Activated naive CD4-positive, alpha-beta T cell treated with anti-CD3 and anti-CD28 coated beads, Interleukin-2, amount 50 U/mL, for 72 hours (primary cell): ENCODE measurements around the gene KRTAP6-2. TPM values are rescaled to one million over a fixed set of nuclear protein-coding genes. Genes with fewer than 3 reads are reported as not detected.

Experiments
- ATAC-seq, 2 donors: fragments of 150-1000 bp; cut with Tn5 transposase; 2 replicates each; pipeline ENCODE4 v1.10.0; 2021; ENCODE audit warnings: mild to moderate bottlenecking in 2 of 2, moderate library complexity in 2 of 2
- DNase-seq, 2 donors: peaks; one replicate each; pipeline ENCODE4 v3.0.0; 2021 to 2022; ENCODE audit warnings: low spot score in 2 of 2
- H3K27ac Mint-ChIP-seq, 2 donors: one replicate each; pipeline ENCODE4 v1.8.0; 2022; ENCODE audit warnings: mild to moderate bottlenecking in 2 of 2, mixed read lengths in 2 of 2
- H3K36me3 Mint-ChIP-seq, 2 donors: one replicate each; pipeline ENCODE4 v1.8.0; 2022; ENCODE audit warnings: mixed read lengths in 2 of 2
- H3K9me3 Mint-ChIP-seq, 2 donors: one replicate each; pipeline ENCODE4 v1.8.0; 2022; ENCODE audit warnings: mixed read lengths in 2 of 2
- total RNA-seq, 2 donors: library from RNA; stranded (reverse); gene quantifications; one replicate each; pipeline ENCODE4 v1.2.3, GENCODE V29; 2022

KRTAP6-2 gene
- total RNA-seq = not detected

- no peak for ATAC-seq
- no peak for DNase-seq
- peaks cover 0 to 7% of the 10 kb centered on the region in 2 donors for H3K36me3 Mint-ChIP-seq
- H3K27ac Mint-ChIP-seq = no peak within 1 kb of the TSS
- peaks cover 8 to 9% of the 10 kb centered on the region in 2 donors for H3K9me3 Mint-ChIP-seq
These were observed at the start of gene KRTAP6-2 for GRCh38 chr21:30598802-30599201. Gene KRTAP6-2 (minus strand): TSS chr21:30598902. CDS start chr21:30598874, 28 bp downstream.

GRCh38 chr21:30646904-30647414, 48.3 kb upstream of the KRTAP6-2 start:
- DNase-seq = no peak
- ATAC-seq = no peak
- H3K9me3 Mint-ChIP-seq = peaks cover 15% of the 10 kb centered on the region in 2 donors
- no peak overlapping the region for H3K27ac Mint-ChIP-seq
- H3K36me3 Mint-ChIP-seq = no peaks in the 10 kb centered on the region

- Mint-ChIP-seq H3K27ac (no peak within 1 kb of the TSS), H3K36me3 (no peaks in the 10 kb centered on the region), H3K9me3 (peaks cover 15 to 18% of the 10 kb centered on the region in 2 donors)
- DNase-seq (no peak), ATAC-seq (no peak)
These were observed 43.9 kb upstream of the KRTAP6-2 start, which contains the start of gene KRTAP20-3 for GRCh38 chr21:30642564-30642963. Gene KRTAP20-3 (plus strand): TSS chr21:30642864.

- peaks cover 7% of the 10 kb centered on the region in 2 donors for H3K9me3 Mint-ChIP-seq
- no peak overlapping the region for H3K27ac Mint-ChIP-seq
- H3K36me3 Mint-ChIP-seq = no peaks in the 10 kb centered on the region
- no peak for DNase-seq
- no peak for ATAC-seq
These were observed 40.0 kb upstream of the KRTAP6-2 start for GRCh38 chr21:30638686-30639085.

- DNase-seq (no peak), ATAC-seq (no peak)
- peaks cover 0 to 4% of the 10 kb centered on the region in 2 donors for H3K9me3 Mint-ChIP-seq
- H3K36me3 Mint-ChIP-seq = no peaks in the 10 kb centered on the region
- H3K27ac Mint-ChIP-seq = no peak within 1 kb of the TSS
These were observed 36.2 kb upstream of the KRTAP6-2 start, which contains the start of gene KRTAP20-2 for GRCh38 chr21:30634906-30635305. Gene KRTAP20-2 (plus strand): TSS chr21:30635206. CDS start chr21:30635264, 58 bp downstream.

- DNase-seq (no peak), ATAC-seq (no peak)
- no peaks in the 10 kb centered on the region for H3K36me3 Mint-ChIP-seq
- no peak overlapping the region for H3K27ac Mint-ChIP-seq
- no peaks in the 10 kb centered on the region for H3K9me3 Mint-ChIP-seq
These were observed 30.5 kb upstream of the KRTAP6-2 start for GRCh38 chr21:30629200-30629599.

- Mint-ChIP-seq H3K9me3 (no peaks in the 10 kb centered on the region), H3K36me3 (no peaks in the 10 kb centered on the region), H3K27ac (no peak overlapping the region)
- DNase-seq (no peak), ATAC-seq (no peak)
These were observed 29.4 kb upstream of the KRTAP6-2 start for GRCh38 chr21:30628109-30628508.

- ATAC-seq = no peak
- Mint-ChIP-seq H3K27ac (no peak overlapping the region), H3K36me3 (no peaks in the 10 kb centered on the region), H3K9me3 (no peaks in the 10 kb centered on the region)
- DNase-seq = no peak
These were observed 26.9 kb upstream of the KRTAP6-2 start for GRCh38 chr21:30625449-30626165.

- Mint-ChIP-seq H3K9me3 (no peaks in the 10 kb centered on the region), H3K36me3 (no peaks in the 10 kb centered on the region), H3K27ac (no peak overlapping the region)
- DNase-seq (no peak), ATAC-seq (no peak)
These were observed 24.7 kb upstream of the KRTAP6-2 start for GRCh38 chr21:30623362-30623761.

GRCh38 chr21:30620522-30620921, 21.8 kb upstream of the KRTAP6-2 start, which contains the start of gene KRTAP20-4:
Gene KRTAP20-4 (plus strand): TSS chr21:30620627.
- Mint-ChIP-seq H3K9me3 (peaks cover 0 to 3% of the 10 kb centered on the region in 2 donors), H3K27ac (no peak within 1 kb of the TSS), H3K36me3 (no peaks in the 10 kb centered on the region)
- no peak for ATAC-seq
- no peak for DNase-seq

GRCh38 chr21:30620080-30620479, 21.4 kb upstream of the KRTAP6-2 start:
- H3K27ac Mint-ChIP-seq = no peak overlapping the region
- ATAC-seq = no peak
- DNase-seq = no peak
- peaks cover 0 to 3% of the 10 kb centered on the region in 2 donors for H3K9me3 Mint-ChIP-seq
- no peaks in the 10 kb centered on the region for H3K36me3 Mint-ChIP-seq

GRCh38 chr21:30616125-30616524, 17.4 kb upstream of the KRTAP6-2 start, which contains the start of gene KRTAP20-1:
Gene KRTAP20-1 (plus strand): TSS chr21:30616425. CDS start chr21:30616455, 30 bp downstream.
- Mint-ChIP-seq H3K9me3 (peaks cover under 1 to 3% of the 10 kb centered on the region in 2 donors), H3K36me3 (no peaks in the 10 kb centered on the region), H3K27ac (no peak within 1 kb of the TSS)
- DNase-seq = no peak
- ATAC-seq = no peak

GRCh38 chr21:30615199-30615598, 16.5 kb upstream of the KRTAP6-2 start:
- DNase-seq (no peak), ATAC-seq (no peak)
- Mint-ChIP-seq H3K27ac (no peak overlapping the region), H3K36me3 (no peaks in the 10 kb centered on the region), H3K9me3 (peaks cover 5 to 7% of the 10 kb centered on the region in 2 donors)

GRCh38 chr21:30613836-30614235, 15.1 kb upstream of the KRTAP6-2 start, which contains the start of gene KRTAP6-1:
Gene KRTAP6-1 (minus strand): TSS chr21:30613930. CDS start chr21:30613904, 26 bp downstream.
- no peaks in the 10 kb centered on the region for H3K36me3 Mint-ChIP-seq
- H3K27ac Mint-ChIP-seq = no peak within 1 kb of the TSS
- H3K9me3 Mint-ChIP-seq = peaks cover 5 to 7% of the 10 kb centered on the region in 2 donors
- ATAC-seq (no peak), DNase-seq (no peak)

GRCh38 chr21:30612132-30612531, 13.4 kb upstream of the KRTAP6-2 start:
- Mint-ChIP-seq H3K27ac (no peak overlapping the region), H3K36me3 (no peaks in the 10 kb centered on the region), H3K9me3 (peaks cover 7 to 11% of the 10 kb centered on the region in 2 donors)
- ATAC-seq = no peak
- no peak for DNase-seq

- DNase-seq = no peak
- H3K27ac Mint-ChIP-seq = no peak overlapping the region
- H3K36me3 Mint-ChIP-seq = peaks cover 0 to 7% of the 10 kb centered on the region in 2 donors
- ATAC-seq = no peak
- H3K9me3 Mint-ChIP-seq = peaks cover 8 to 17% of the 10 kb centered on the region in 2 donors
These were observed 7.3 kb upstream of the KRTAP6-2 start for GRCh38 chr21:30605968-30606367.

- ATAC-seq = no peak
- H3K9me3 Mint-ChIP-seq = peaks cover 8 to 9% of the 10 kb centered on the region in 2 donors
- H3K27ac Mint-ChIP-seq = no peak within 1 kb of the TSS
- peaks cover 0 to 7% of the 10 kb centered on the region in 2 donors for H3K36me3 Mint-ChIP-seq
- DNase-seq = no peak
These were observed 2.1 kb upstream of the KRTAP6-2 start, which contains the start of gene KRTAP22-1 for GRCh38 chr21:30600787-30601186. Gene KRTAP22-1 (plus strand): TSS chr21:30601087.
